Caco-2 (cell line): ENCODE data around the gene ZBTB3. TPM values are rescaled to one million over a fixed set of nuclear protein-coding genes. Genes with fewer than 3 reads are reported as not detected.
"Not testable (repeated sequence)": the region's sequence is repeated elsewhere in the genome, so short reads cannot be mapped to it uniquely, and the experiment has no call there.

Experiments used
- BruUV-seq: library from RNA; stranded (reverse); fragments of 400-500 nt; replicated peaks from 2 replicates; lab custom pipeline; 2021; lab: Mats Ljungman, UMichigan
- CTCF ChIA-PET: fragments of 300-600 bp; sonication (Branson Sonifier 250); formaldehyde crosslinking; loops from one replicate; lab custom pipeline; 2022; ENCODE audit warnings: antibody characterized with exemption; lab: Charles Lee
- POLR2A ChIA-PET: fragments of 300-600 bp; sonication (Branson Sonifier 250); formaldehyde crosslinking; loops from one replicate; lab custom pipeline; 2022; ENCODE audit warnings: antibody characterized with exemption; lab: Charles Lee
- DNase-seq, 2 experiments: peaks; one replicate each; pipeline versions ENCODE4 v3.0.0 to v3.0.0-alpha.2; 2020 to 2022
- H3K27me3 ChIP-seq: replicated peaks from 2 replicates; pipeline ENCODE4 v1.6.0; 2011; ENCODE audit warnings: low read length; ENCODE audit not compliant: control insufficient read depth, insufficient read depth
- H3K36me3 ChIP-seq: 2 replicates; pipeline ENCODE4 v1.5.1; 2011; ENCODE audit warnings: low read length; ENCODE audit not compliant: control insufficient read depth, insufficient read depth
- H3K4me1 ChIP-seq: fragments of 250-450 bp; sonication (Bioruptor Pico); 2 replicates; pipeline ENCODE4 v1.5.1; 2020; ENCODE audit warnings: mild to moderate bottlenecking
- H3K4me3 ChIP-seq: 2 replicates; pipeline ENCODE4 v1.5.1; 2011; ENCODE audit warnings: low read depth, mild to moderate bottlenecking, control low read depth, low read length
- H3K9me3 ChIP-seq: fragments of 250-450 bp; sonication (Bioruptor Pico); 2 replicates; pipeline ENCODE4 v1.5.1; 2020; ENCODE audit warnings: mild to moderate bottlenecking, moderate library complexity
- H3K27ac Mint-ChIP-seq: one replicate; pipeline ENCODE4 v1.8.0; 2022; ENCODE audit warnings: mixed read lengths; ENCODE audit not compliant: unreplicated experiment
- H3K27me3 Mint-ChIP-seq: one replicate; pipeline ENCODE4 v1.8.0; 2022; ENCODE audit warnings: mixed read lengths; ENCODE audit not compliant: insufficient read depth, unreplicated experiment
- H3K36me3 Mint-ChIP-seq: one replicate; pipeline ENCODE4 v1.8.0; 2022; ENCODE audit warnings: mild to moderate bottlenecking, mixed read lengths; ENCODE audit not compliant: insufficient read depth, unreplicated experiment
- H3K4me1 Mint-ChIP-seq: one replicate; pipeline ENCODE4 v1.8.0; 2022; ENCODE audit warnings: low read depth, mixed read lengths; ENCODE audit not compliant: unreplicated experiment
- H3K4me3 Mint-ChIP-seq: one replicate; pipeline ENCODE4 v1.8.0; 2022; ENCODE audit warnings: mild to moderate bottlenecking, moderate library complexity, mixed read lengths; ENCODE audit not compliant: unreplicated experiment
- H3K9me3 Mint-ChIP-seq: one replicate; pipeline ENCODE4 v1.8.0; 2022; ENCODE audit warnings: mixed read lengths; ENCODE audit not compliant: unreplicated experiment
- CTCF ChIP-seq, 2 experiments: fragments of 200-600 bp in 1 of 2; IDR thresholded peaks; 1 replicate in 1 of 2; 2 replicates in 1 of 2; pipeline versions ENCODE4 v1.5.1 to v1.8.0; 2011 to 2022; ENCODE audit warnings: antibody characterized with exemption in 1 of 2, control low read depth in 1 of 2, inconsistent platforms in 1 of 2, low read depth in 1 of 2, low read length in 1 of 2, mild to moderate bottlenecking in 1 of 2, moderate library complexity in 1 of 2; ENCODE audit not compliant: insufficient read depth in 1 of 2, severe bottlenecking in 1 of 2, unreplicated experiment in 1 of 2
- intact Hi-C: fragments of 100-400 bp; cut with micrococcal nuclease; formaldehyde crosslinking; loops from one replicate; pipeline ENCODE4 v1.10.0; 2022; ENCODE audit not compliant: unreplicated experiment
- total RNA-seq: library from RNA; stranded (reverse); gene quantifications from 2 replicates; pipeline ENCODE4 v1.2.3, GENCODE V29; 2022

ZBTB3 gene
- total RNA-seq, 1 experiment from 2014 or later, result 8.2 TPM

- Histone ChIP-seq H3K36me3 (no peaks in the 10 kb centered on the region; the same call in none of the 2 replicates), H3K4me1 (no peaks in the 10 kb centered on the region), H3K27me3 (no peaks in the 10 kb centered on the region), H3K4me3 (no peak overlapping the region), H3K9me3 (no peaks in the 10 kb centered on the region)
- POLR2A ChIA-PET, result no interaction called here
- no peaks in the 10 kb centered on the region for H3K9me3 Mint-ChIP-seq
- BruUV-seq, result no TSS peak
- intact Hi-C loops, result no loop called here
- H3K4me3 Mint-ChIP-seq, result no peak overlapping the region
- no peaks in the 10 kb centered on the region for H3K4me1 Mint-ChIP-seq
- H3K36me3 Mint-ChIP-seq, result peaks cover 5% of the 10 kb centered on the region
- no peak overlapping the region for H3K27ac Mint-ChIP-seq
- H3K27me3 Mint-ChIP-seq, result no peaks in the 10 kb centered on the region
- CTCF ChIA-PET, result interaction anchor here (1.3 to 1.5 kb wide), 2 partner anchors 22 to 39 kb away, joined by 3 to 4 read pairs; no protein-coding TSS in a partner anchor
- TF ChIP-seq CTCF (IDR thresholded peaks at IDR 0.05; ENCODE audit: insufficient read depth in 1 of 2, low read depth in 1 of 2, low read length in 1 of 2, severe bottlenecking in 1 of 2, unreplicated experiment in 1 of 2), result no peak
- DNase-seq, result no peak
Observed at GRCh38 chr11:62747475-62748160, 6.3 kb downstream of the ZBTB3 start.

- Histone ChIP-seq H3K4me3 (no peak overlapping the region), H3K9me3 (no peaks in the 10 kb centered on the region), H3K27me3 (no peaks in the 10 kb centered on the region), H3K36me3 (no peaks in the 10 kb centered on the region), H3K4me1 (no peaks in the 10 kb centered on the region)
- POLR2A ChIA-PET, result interaction anchor here (0.6 kb wide), 1 partner anchor 45 kb away, joined by 3 read pairs; no protein-coding TSS in a partner anchor
- no peak overlapping the region for H3K27ac Mint-ChIP-seq
- intact Hi-C loops, result no loop called here
- no peaks in the 10 kb centered on the region for H3K9me3 Mint-ChIP-seq
- no peaks in the 10 kb centered on the region for H3K27me3 Mint-ChIP-seq
- H3K4me3 Mint-ChIP-seq, result no peak overlapping the region
- BruUV-seq, result no TSS peak
- H3K36me3 Mint-ChIP-seq, result peaks cover 62% of the 10 kb centered on the region
- DNase-seq, result no peak
- CTCF ChIA-PET, result no interaction called here
- TF ChIP-seq CTCF (IDR thresholded peaks at IDR 0.05; ENCODE audit: insufficient read depth in 1 of 2, low read depth in 1 of 2, low read length in 1 of 2, severe bottlenecking in 1 of 2, unreplicated experiment in 1 of 2), result no peak
- H3K4me1 Mint-ChIP-seq, result no peaks in the 10 kb centered on the region
Observed at GRCh38 chr11:62737196-62737595, 16.8 kb downstream of the ZBTB3 start.

- no peak for DNase-seq
- BruUV-seq, result no TSS peak
- Histone ChIP-seq H3K27me3 (no peaks in the 10 kb centered on the region), H3K4me1 (peaks cover 5% of the 10 kb centered on the region), H3K4me3 (no peak overlapping the region), H3K9me3 (no peaks in the 10 kb centered on the region), H3K36me3 (no peaks in the 10 kb centered on the region)
- Mint-ChIP-seq H3K9me3 (no peaks in the 10 kb centered on the region), H3K4me3 (no peak overlapping the region), H3K4me1 (peaks cover 4% of the 10 kb centered on the region), H3K27me3 (no peaks in the 10 kb centered on the region), H3K36me3 (peaks cover 62% of the 10 kb centered on the region), H3K27ac (no peak overlapping the region)
- intact Hi-C loops, result no loop called here
- no peak for TF ChIP-seq CTCF (IDR thresholded peaks at IDR 0.05; ENCODE audit: insufficient read depth in 1 of 2, low read depth in 1 of 2, low read length in 1 of 2, severe bottlenecking in 1 of 2, unreplicated experiment in 1 of 2)
- POLR2A ChIA-PET, result no interaction called here
- CTCF ChIA-PET, result interaction anchor here (0.6 kb wide), 1 partner anchor 34 kb away, joined by 3 read pairs; no protein-coding TSS in a partner anchor
Observed at GRCh38 chr11:62732830-62733229, 21.1 kb downstream of the ZBTB3 start.

- H3K27me3 ChIP-seq, H3K27ac Mint-ChIP-seq, H3K4me3 ChIP-seq, H3K27me3 Mint-ChIP-seq, H3K9me3 Mint-ChIP-seq, BruUV-seq, H3K4me1 ChIP-seq, DNase-seq, H3K9me3 ChIP-seq, intact Hi-C loops, H3K36me3 ChIP-seq: not testable (repeated sequence)
- ChIA-PET POLR2A (interaction anchor here (0.7 to 4.8 kb wide), 2 partner anchors 24 to 35 kb away, joined by 4 to 71 read pairs; partner anchors contain the start of gene ZBTB3), CTCF (interaction anchor here (0.7 to 1.8 kb wide), 2 partner anchors 56 to 190 kb away, joined by 4 to 6 read pairs; no protein-coding TSS in a partner anchor)
- Mint-ChIP-seq H3K4me3 (peak overlapping the region; percentile 99), H3K4me1 (peaks cover 11% of the 10 kb centered on the region), H3K36me3 (peaks cover 72% of the 10 kb centered on the region)
Observed at GRCh38 chr11:62730076-62730475, 23.9 kb downstream of the ZBTB3 start.
